GM19328 (cell line): ENCODE data around the gene RXRA.

Experiments
- ATAC-seq: cut with Tn5 transposase; IDR thresholded peaks from one replicate; pipeline ENCODE4 v1.9.1; 2021; ENCODE audit warnings: mild to moderate bottlenecking, moderate library complexity; ENCODE audit not compliant: unreplicated experiment

The RXRA gene

DNA sequence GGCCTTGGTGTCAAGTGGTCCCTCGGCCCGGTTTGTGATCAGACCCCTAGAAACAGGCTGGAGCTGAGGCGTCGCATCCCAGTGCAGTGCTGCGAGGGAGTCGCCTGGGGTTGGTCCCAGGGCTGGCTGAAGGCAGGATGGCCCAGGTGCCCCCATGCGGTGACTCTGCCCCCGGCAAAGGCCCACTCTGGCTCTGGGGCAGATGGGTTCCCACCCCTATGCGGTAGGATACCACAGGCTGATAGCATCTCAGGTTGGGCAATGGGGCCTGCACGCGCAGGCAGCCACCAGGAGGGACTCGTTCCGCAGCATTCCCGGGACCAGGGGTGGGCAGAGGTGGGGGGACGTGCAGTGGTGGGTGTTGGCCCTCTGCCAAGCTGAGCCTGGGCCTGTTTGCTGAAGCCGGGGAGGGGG, 86.0 kb downstream of the RXRA start:
- no peak for ATAC-seq

DNA sequence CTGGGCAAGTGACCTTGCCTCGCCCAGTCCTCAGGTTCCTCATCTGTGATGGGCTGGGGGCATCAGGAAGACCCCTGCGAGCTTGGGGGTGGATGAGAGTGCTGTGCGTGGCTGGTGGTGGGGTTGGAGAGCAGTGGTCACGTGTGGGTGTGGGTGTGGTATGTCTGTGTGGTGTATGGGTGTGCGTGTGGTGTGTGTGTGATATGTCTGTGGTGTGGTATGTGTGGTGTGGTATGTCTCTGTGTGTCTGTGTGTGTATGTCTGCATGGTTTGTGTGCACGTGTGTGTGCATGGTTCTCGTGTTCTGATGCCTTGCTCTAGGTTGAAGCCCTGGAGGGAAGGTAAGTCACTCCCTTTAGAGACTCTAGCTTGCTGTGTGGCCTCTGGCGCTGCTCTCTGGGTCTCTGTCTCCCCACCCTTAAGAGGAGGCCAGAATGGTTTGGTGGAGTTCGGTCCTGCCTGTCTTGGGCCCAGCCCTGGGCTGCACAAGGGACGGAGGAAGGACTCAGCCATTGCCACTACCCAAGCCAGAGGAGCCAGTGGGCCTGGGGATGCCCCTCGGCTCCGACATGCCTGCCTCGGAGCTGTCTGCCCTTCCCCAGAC, 87.0 kb downstream of the RXRA start:
- no peak for ATAC-seq

GRCh38 chr9:134413890-134414623, 87.8 kb downstream of the RXRA start:
- no peak for ATAC-seq

- no peak for ATAC-seq
Measured at GRCh38 chr9:134414900-134415425, 88.7 kb downstream of the RXRA start.

- no peak for ATAC-seq
Measured at GRCh38 chr9:134416385-134417015, 90.2 kb downstream of the RXRA start.

GRCh38 chr9:134418354-134418753, 92.1 kb downstream of the RXRA start:
- no peak for ATAC-seq

GRCh38 chr9:134419000-134419683, 92.9 kb downstream of the RXRA start:
- no peak for ATAC-seq

- ATAC-seq: no peak
Measured at GRCh38 chr9:134419684-134420076, 93.4 kb downstream of the RXRA start.

DNA sequence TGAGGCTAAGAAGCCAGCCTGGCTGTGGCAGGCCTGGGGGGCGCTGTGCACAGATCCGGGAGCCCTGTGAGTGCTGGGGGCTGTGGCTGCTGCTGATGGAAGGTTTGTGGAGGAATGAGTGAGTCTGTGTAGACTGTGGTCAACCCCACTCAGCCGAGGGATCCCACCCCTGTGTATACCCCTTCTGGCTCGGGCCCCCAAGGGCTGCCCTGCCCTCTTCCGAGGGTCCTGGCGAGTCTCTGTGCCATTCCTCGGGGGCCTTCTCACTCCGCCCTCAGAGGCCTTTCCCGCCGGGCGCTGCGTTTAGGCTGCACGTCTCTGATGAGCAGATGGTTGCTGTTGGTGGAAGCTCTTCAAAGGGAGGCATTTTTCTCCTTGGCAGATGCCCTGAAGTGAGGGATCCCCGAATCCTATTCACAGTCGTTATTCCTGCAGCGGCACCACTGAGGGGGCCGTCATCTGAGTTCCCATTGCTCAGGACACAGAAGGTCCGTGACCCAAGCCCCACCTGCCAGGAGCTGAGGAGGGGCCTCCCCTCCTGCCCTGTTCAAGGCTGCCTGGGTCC, 94.1 kb downstream of the RXRA start:
- ATAC-seq: no peak

GRCh38 chr9:134420974-134421432, 94.7 kb downstream of the RXRA start:
- no peak for ATAC-seq

GRCh38 chr9:134421888-134422287, 95.6 kb downstream of the RXRA start:
- ATAC-seq: no peak

DNA sequence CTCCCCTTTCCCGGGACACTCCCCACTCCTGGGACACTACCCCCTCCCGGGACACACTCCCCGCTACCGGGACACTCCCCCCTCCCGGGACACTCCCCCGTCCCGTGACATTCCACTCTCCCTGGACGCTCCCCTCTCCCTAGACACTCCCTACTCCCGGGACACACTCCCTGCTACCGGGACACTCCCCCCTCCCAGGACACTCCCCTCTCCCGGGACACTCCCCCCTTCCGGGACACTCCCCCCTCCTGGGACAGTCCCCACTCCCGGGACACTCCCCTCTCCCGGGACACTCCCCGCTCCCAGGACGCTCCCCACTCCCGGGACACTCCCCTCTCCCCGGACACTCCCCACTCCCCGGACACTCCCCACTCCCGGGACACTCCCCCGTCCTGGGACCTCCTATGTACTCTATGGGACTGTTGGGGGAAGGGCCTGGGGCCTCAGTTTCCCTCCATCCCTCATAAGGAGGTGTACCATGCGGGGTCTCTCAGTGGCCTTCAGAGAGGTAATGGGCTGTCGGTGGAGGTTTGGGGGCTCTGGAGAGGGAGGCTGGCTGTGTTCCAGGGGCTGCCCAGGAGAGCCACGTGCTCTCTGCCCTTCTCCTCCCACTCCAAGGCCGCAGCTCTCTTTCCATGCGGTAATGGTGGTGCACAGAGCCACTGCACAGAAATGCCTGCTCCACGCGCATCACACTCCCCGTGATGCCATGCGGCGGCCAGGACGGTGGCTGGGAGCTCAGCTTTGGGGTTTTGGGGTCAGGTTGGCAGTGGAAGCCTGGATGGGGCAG, 96.2 kb downstream of the RXRA start:
- ATAC-seq: no peak

- ATAC-seq: no peak
Measured at GRCh38 chr9:134423166-134423565, 96.9 kb downstream of the RXRA start.

GRCh38 chr9:134423749-134424148, 97.5 kb downstream of the RXRA start:
- ATAC-seq: no peak

DNA sequence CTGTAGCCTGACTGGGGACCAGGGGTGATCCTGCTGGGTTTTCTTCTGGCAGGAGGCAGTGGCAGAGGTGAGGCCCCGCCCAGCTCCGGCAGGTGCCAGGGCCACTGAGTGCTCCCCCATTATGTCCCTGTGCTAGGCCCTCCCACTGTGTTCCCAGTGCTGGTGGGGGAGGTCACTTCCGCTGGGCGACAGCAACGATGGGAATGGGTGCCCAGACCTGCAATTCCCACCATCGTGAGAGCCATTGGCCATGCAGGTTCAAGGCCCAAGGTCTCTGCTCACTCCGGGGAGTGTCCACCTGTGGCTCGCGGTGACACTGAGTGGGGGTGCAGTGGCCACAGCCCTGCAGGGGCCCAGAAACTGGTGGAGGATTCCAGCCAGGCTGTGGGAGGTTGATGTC, 98.6 kb downstream of the RXRA start:
- no peak for ATAC-seq

- no peak for ATAC-seq
Measured at GRCh38 chr9:134425401-134425800, 99.1 kb downstream of the RXRA start.

GRCh38 chr9:134425812-134426211, 99.6 kb downstream of the RXRA start:
- ATAC-seq: no peak

DNA sequence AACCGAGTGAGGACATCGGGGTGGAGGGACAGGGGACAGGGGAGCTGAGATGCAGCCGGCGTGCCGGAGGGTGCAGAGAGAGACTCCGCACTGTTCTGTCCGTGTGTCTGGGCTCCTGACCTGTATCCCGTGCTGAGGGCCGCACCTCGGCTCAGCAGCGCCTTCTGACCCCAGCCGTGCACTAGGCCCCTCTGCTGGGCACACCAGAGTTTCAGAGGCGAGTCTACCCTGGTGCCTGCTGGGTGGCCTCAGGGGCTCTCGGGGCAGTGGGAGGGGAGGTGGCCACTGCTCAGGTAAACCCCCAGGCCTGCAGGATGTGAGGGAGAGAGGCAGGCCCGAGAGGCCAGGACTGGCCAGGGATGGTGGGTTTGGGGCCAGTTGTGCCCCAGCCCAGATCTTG, 100.2 kb downstream of the RXRA start:
- ATAC-seq: no peak

DNA sequence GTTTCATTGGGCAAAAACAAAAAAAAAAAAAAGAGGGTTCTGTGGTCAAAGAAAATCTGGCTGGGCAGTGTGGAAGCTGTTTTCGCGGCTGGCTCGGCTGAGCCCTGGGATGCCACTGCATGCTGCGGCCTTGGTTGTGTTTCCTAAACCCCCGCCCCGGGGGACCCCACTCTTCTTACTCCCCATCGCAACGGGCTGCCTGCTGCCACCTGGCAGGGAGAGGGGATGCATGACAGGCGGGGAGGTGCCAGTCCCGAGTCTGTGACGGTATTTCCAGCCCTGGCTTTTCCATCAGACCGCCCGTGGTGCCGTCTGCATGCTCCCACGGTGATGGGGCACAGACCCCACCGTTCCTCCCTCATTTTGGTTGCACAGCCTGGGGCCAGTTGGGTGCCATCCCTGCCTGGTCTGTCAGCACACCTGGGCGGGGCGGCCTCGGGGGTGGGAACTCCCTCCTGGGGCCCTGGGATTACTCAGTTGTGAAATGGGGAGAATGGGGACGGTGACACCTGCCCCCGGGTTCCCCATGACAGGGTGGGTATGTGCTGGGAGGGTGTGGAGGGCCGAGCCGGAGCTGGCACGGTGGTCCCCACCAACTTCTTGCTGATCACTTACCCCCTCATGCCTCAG, 101.0 kb downstream of the RXRA start:
- no peak for ATAC-seq

GRCh38 chr9:134428559-134428958, 102.3 kb downstream of the RXRA start:
- no peak for ATAC-seq
